DND-41 (cell line): ENCODE results near the gene ROPN1B.

Source experiments
- ATAC-seq: fragments of 200-7000 bp; cut with Tn5 transposase; 3 replicates; pipeline ENCODE4 v1.9.1; 2021; ENCODE audit warnings: low read depth; ENCODE audit not compliant: insufficient read depth
- DNase-seq: peaks from one replicate; pipeline ENCODE4 v3.0.0-alpha.2; 2020
- H2AFZ ChIP-seq: 2 replicates; pipeline ENCODE4 v1.6.0; 2012; ENCODE audit warnings: low read depth, low read length
- H3K27ac ChIP-seq: 2 replicates; pipeline ENCODE4 v1.5.1; 2012; ENCODE audit warnings: low read length, inconsistent platforms
- H3K27me3 ChIP-seq: fragments of 200-600 bp; sonication (generic); 2 replicates; pipeline ENCODE4 v1.6.0; 2012; ENCODE audit warnings: low read length, mild to moderate bottlenecking, inconsistent platforms; ENCODE audit not compliant: insufficient read depth, poor library complexity
- H3K36me3 ChIP-seq: 2 replicates; pipeline ENCODE4 v1.5.1; 2012; ENCODE audit warnings: low read length, inconsistent platforms; ENCODE audit not compliant: insufficient read depth
- H3K4me1 ChIP-seq: 2 replicates; pipeline ENCODE4 v1.5.1; 2012; ENCODE audit warnings: mild to moderate bottlenecking, low read length; ENCODE audit not compliant: insufficient read depth
- H3K4me2 ChIP-seq: 2 replicates; pipeline ENCODE4 v1.6.0; 2012; ENCODE audit warnings: mild to moderate bottlenecking, moderate library complexity, low read length, inconsistent platforms; ENCODE audit not compliant: insufficient read depth
- H3K4me3 ChIP-seq, 2 experiments: fragments of 200-600 bp in 1 of 2; shearing (Covaris generic) in 1 of 2; 2 replicates each; pipeline ENCODE4 v1.5.1; 2012 to 2016; ENCODE audit warnings: inconsistent platforms in 2 of 2, low read length in 2 of 2, mild to moderate bottlenecking in 2 of 2, low read depth in 1 of 2, moderate library complexity in 1 of 2
- H3K79me2 ChIP-seq: 2 replicates; pipeline ENCODE4 v1.6.0; 2012; ENCODE audit warnings: low read length, inconsistent platforms; ENCODE audit not compliant: insufficient read depth
- H3K9ac ChIP-seq: 2 replicates; pipeline ENCODE4 v1.6.0; 2012; ENCODE audit warnings: low read depth, mild to moderate bottlenecking, inconsistent platforms, low read length, moderate library complexity
- H3K9me3 ChIP-seq: 2 replicates; pipeline ENCODE4 v1.5.1; 2012; ENCODE audit warnings: low read length, moderate library complexity, mild to moderate bottlenecking, inconsistent platforms; ENCODE audit not compliant: insufficient read depth, severe bottlenecking
- H4K20me1 ChIP-seq: 2 replicates; pipeline ENCODE4 v1.6.0; 2012; ENCODE audit warnings: low read length; ENCODE audit not compliant: insufficient read depth
- EZH2 ChIP-seq: IDR thresholded peaks from 3 replicates; pipeline ENCODE4 v1.6.1; 2012; ENCODE audit warnings: borderline replicate concordance, low read depth, mild to moderate bottlenecking, moderate library complexity, low read length, inconsistent platforms; ENCODE audit not compliant: severe bottlenecking
- TF ChIP-seq, protein P1 (sequence below): IDR thresholded peaks from 2 replicates; pipeline ENCODE4 v1.5.1; 2012; ENCODE audit warnings: borderline replicate concordance, low read length, moderate library complexity, mild to moderate bottlenecking; ENCODE audit not compliant: poor library complexity, severe bottlenecking; ENCODE audit errors: extremely low read depth

ROPN1B gene

DNA sequence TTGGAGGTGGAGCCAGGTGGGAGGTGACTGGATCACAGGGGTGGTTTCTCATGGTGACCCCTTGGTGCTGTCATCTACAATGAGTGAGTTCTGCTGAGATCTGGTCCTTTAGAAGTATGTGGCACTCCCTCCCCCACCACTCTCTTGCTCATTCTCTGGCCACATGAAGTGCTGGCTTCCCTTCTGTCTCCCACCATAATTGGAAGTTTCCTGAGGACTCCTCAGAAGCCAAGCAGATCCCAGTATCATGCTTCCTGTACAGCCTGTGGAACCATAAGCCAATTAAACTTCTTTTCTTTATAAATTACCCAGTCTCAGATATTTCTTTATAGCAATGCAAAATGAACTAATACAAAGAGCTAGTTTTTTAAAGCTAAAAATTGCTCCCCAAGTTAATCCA, 60.3 kb downstream of the ROPN1B start:
- Histone ChIP-seq H2AFZ (no peak overlapping the region), H3K79me2 (no peaks in the 10 kb centered on the region), H4K20me1 (no peaks in the 10 kb centered on the region), H3K4me1 (peaks cover 6% of the 10 kb centered on the region), H3K4me3 (no peak overlapping the region), H3K27me3 (no peaks in the 10 kb centered on the region), H3K4me2 (no peak overlapping the region), H3K9ac (no peak overlapping the region), H3K9me3 (peaks cover 24% of the 10 kb centered on the region), H3K27ac (no peak overlapping the region), H3K36me3 (0 out of 2 replicates have a peak, but pooled peaks cover 5% of the 10 kb centered on the region)
- no peak for ATAC-seq
- DNase-seq = no peak
- TF ChIP-seq, protein P1, sequence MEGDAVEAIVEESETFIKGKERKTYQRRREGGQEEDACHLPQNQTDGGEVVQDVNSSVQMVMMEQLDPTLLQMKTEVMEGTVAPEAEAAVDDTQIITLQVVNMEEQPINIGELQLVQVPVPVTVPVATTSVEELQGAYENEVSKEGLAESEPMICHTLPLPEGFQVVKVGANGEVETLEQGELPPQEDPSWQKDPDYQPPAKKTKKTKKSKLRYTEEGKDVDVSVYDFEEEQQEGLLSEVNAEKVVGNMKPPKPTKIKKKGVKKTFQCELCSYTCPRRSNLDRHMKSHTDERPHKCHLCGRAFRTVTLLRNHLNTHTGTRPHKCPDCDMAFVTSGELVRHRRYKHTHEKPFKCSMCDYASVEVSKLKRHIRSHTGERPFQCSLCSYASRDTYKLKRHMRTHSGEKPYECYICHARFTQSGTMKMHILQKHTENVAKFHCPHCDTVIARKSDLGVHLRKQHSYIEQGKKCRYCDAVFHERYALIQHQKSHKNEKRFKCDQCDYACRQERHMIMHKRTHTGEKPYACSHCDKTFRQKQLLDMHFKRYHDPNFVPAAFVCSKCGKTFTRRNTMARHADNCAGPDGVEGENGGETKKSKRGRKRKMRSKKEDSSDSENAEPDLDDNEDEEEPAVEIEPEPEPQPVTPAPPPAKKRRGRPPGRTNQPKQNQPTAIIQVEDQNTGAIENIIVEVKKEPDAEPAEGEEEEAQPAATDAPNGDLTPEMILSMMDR = no peak
- TF ChIP-seq EZH2 = no peak

DNA sequence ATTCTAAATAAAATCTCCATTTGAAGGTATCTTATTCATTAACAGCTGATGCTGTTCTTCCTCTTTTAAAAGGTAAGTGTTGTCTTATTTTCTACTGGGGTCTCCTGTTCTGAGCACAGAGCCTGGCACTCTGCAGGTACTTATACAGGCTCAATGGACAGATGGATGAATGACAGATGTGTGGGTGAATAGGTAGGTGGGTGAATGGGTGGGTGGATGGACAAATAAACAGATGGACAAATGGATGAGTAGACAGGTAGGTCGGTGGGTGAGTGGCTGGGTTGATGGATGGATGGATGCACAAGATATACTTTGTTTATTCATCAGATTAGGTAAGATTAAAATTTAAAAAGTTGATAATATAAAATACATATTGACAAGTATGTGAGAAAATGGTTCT, 61.5 kb downstream of the ROPN1B start:
- no peak for TF ChIP-seq EZH2
- TF ChIP-seq, protein P1 = no peak
- H2AFZ ChIP-seq = no peak overlapping the region
- no peak overlapping the region for H3K9ac ChIP-seq
- H3K27me3 ChIP-seq = no peaks in the 10 kb centered on the region
- 0 out of 2 replicates have a peak, but pooled peaks cover 5% of the 10 kb centered on the region for H3K36me3 ChIP-seq
- no peak for ATAC-seq
- H3K9me3 ChIP-seq = peaks cover 24% of the 10 kb centered on the region
- H3K79me2 ChIP-seq = no peaks in the 10 kb centered on the region
- no peak for DNase-seq
- no peak overlapping the region for H3K4me3 ChIP-seq
- H3K4me2 ChIP-seq = no peak overlapping the region
- H3K27ac ChIP-seq = no peak overlapping the region
- H4K20me1 ChIP-seq = no peaks in the 10 kb centered on the region
- peaks cover 17% of the 10 kb centered on the region for H3K4me1 ChIP-seq

DNA sequence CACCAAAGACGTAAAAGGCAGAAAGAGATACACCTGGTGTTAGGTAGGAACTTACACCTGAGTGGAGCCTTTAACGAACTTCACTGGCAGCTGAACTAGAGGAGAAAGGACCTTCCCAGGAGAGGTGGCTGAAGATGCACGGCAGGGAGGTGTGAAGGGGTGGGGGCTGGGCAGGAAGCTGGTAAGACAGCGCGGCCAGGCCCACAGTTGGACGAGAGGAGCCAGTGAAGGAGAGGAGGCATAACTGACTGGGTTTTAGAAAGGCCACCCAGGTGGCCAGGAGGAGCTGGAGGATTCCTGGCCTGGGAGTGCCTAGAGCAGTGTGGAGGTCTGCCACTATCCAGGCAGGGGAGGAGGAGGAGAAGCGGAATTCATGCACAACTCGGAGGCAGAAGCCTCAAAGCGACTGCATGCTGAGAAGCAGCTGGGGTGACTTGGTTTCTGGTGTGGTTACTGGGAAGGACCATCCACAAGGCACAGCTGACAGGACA, 63.0 kb downstream of the ROPN1B start:
- H4K20me1 ChIP-seq = no peaks in the 10 kb centered on the region
- DNase-seq (no peak), ATAC-seq (no peak)
- TF ChIP-seq EZH2 = no peak
- TF ChIP-seq, protein P1 = no peak
- H3K36me3 ChIP-seq = 0 out of 2 replicates have a peak, but pooled peaks cover 5% of the 10 kb centered on the region
- H3K4me2 ChIP-seq = no peak overlapping the region
- H3K27me3 ChIP-seq = no peaks in the 10 kb centered on the region
- no peak overlapping the region for H3K9ac ChIP-seq
- H3K4me1 ChIP-seq = peaks cover 17% of the 10 kb centered on the region
- H3K4me3 ChIP-seq = no peak overlapping the region
- no peaks in the 10 kb centered on the region for H3K79me2 ChIP-seq
- no peak overlapping the region for H2AFZ ChIP-seq
- no peak overlapping the region for H3K27ac ChIP-seq
- peaks cover 24% of the 10 kb centered on the region for H3K9me3 ChIP-seq
